ENCODE measurements around the gene XPR1. TPM values are rescaled to one million over a fixed set of nuclear protein-coding genes. Genes with fewer than 3 reads are reported as not detected.

XPR1 gene
- total and polyA plus RNA-seq, 2 of the 8 experiments (the other 6 are each of a cell fraction or from before 2014, with no cell fraction given), result 28.6 to 43.9 TPM

DNA sequence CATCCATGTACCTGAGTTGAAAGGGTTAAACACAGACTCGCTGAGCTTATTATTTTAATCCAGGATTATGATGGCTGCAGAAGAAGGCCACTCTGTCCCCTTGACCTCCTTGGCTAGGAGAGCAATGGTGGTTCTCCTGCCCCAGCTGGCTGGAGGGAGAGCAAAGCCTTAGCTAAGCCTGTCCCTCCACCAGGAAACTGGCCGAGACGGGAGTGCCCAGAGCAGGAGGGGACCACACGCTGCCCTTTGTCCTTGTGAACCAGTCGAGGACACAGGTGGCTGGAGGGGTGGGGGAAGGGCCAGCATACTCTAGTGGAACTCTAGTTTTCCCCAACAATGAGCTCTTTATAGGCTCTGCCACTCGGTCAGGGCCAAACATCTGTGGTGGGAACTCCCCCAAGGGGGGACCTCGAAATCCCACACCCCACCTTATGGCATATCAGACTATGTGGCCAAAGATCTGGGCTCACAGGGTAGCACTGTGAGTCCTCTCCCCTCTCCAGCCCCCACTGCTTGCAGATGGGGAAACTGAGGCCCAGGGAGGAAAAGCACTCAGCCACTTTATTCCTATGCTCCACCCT lies 293.7 kb downstream of the XPR1 start:
- Histone ChIP-seq H3K79me2 (ENCODE audit: control insufficient read depth in 1 of 2, insufficient read depth in 2 of 2, low read length in 2 of 2) (no peaks in the 10 kb centered on the region), H3K23ac (ENCODE audit: insufficient read length) (no peak overlapping the region), H3K4me1 (replicated peaks in 1 of 4; ENCODE audit: control insufficient read depth in 3 of 4, insufficient read depth in 4 of 4, low read length in 3 of 4) (peaks cover 32 to 59% (median 43%) of the 10 kb centered on the region in 4 experiments), H2BK15ac (ENCODE audit: low read length) (no peak overlapping the region), H3K79me1 (ENCODE audit: low read depth, low read length) (no peaks in the 10 kb centered on the region), H3K4me2 (ENCODE audit: insufficient read depth in 1 of 2, low read depth in 2 of 2, low read length in 2 of 2) (peak overlapping the region in 1 of 2 experiments; percentile 11; a peak in 1 of 4 replicates), H2AK5ac (ENCODE audit: low read depth, low read length) (peak overlapping the region; percentile 94; the same call in 1 of the 2 replicates), H4K20me1 (replicated peaks in 1 of 2; ENCODE audit: control insufficient read depth in 1 of 2, insufficient read depth in 2 of 2, low read length in 2 of 2) (no peaks in the 10 kb centered on the region), H3K4ac (replicated peaks; ENCODE audit: insufficient read length, low read depth, low read length) (no peak overlapping the region), H2BK12ac (ENCODE audit: low read depth, low read length) (peak overlapping the region; percentile 93), H3K23me2 (ENCODE audit: low read depth, low read length) (peaks cover 2% of the 10 kb centered on the region), H2BK120ac (replicated peaks; ENCODE audit: low read depth, low read length) (peak overlapping the region; percentile 70), H4K91ac (replicated peaks; ENCODE audit: insufficient read length, low read length) (peak overlapping the region; percentile 96), H3K9me3 (ENCODE audit: insufficient read depth in 2 of 2, low read depth in 1 of 2, low read length in 1 of 2) (no peaks in the 10 kb centered on the region), H3K36me3 (ENCODE audit: control insufficient read depth in 2 of 4, insufficient read depth in 4 of 4, low read length in 3 of 4) (no peaks in the 10 kb centered on the region), H2BK5ac (ENCODE audit: low read depth, low read length) (peak overlapping the region; percentile 86; the same call in 1 of the 2 replicates), H2BK20ac (ENCODE audit: low read length) (peak overlapping the region; percentile 88), H3K27me3 (replicated peaks in 1 of 4; ENCODE audit: control insufficient read depth in 3 of 4, extremely low read depth in 1 of 4, insufficient read depth in 3 of 4, low read length in 3 of 4) (no peaks in the 10 kb centered on the region; a peak in 1 of 7 replicates), H3K56ac (replicated peaks; ENCODE audit: insufficient read length, low read depth, low read length) (no peak overlapping the region), H3K9ac (replicated peaks in 1 of 4; ENCODE audit: extremely low read depth in 1 of 4, low read depth in 3 of 4, low read length in 3 of 4) (no peak overlapping the region), H2AFZ (ENCODE audit: low read length) (no peak overlapping the region), H3K4me3 (ENCODE audit: extremely low read depth in 1 of 4, insufficient read depth in 2 of 4, low read depth in 3 of 4, low read length in 4 of 4) (no peak overlapping the region), H3K18ac (ENCODE audit: extremely low read depth, low read length) (peak overlapping the region; percentile 68), H3K27ac (ENCODE audit: low read depth, low read length) (no peak overlapping the region), H4K8ac (ENCODE audit: extremely low read depth, insufficient read depth, low read length) (no peak overlapping the region), H3K14ac (ENCODE audit: insufficient read length) (no peak overlapping the region), H4K5ac (ENCODE audit: insufficient read length, low read depth, low read length) (no peak overlapping the region)
- no peak for FAIRE-seq
- POLR2A ChIA-PET (ENCODE audit: partially characterized antibody), result interaction anchor here (0.6 to 2.1 kb wide), 4 partner anchors 10 to 163 kb away, joined by 3 to 14 read pairs (median 6); partner anchors contain the start of genes IER5 and KIAA1614
- CTCF ChIA-PET (ENCODE audit: partially characterized antibody), result interaction anchor here (0.7 to 3.9 kb wide), 12 partner anchors 9 to 409 kb away, joined by 3 to 11 read pairs (median 4); partner anchors contain the start of gene KIAA1614
- 61% methylated on average over 7 of the region's 7 CpGs; no CpG with 5 or more reads in 1 of the 2 experiments for WGBS, 2 experiments (ENCODE audit: extremely low coverage in 1 of 2, insufficient coverage in 1 of 2, insufficient read length in 1 of 2, insufficient replicate concordance in 2 of 2, low coverage in 1 of 2, low lambda C conversion rate in 2 of 2, missing lambda C conversion rate in 1 of 2)
- DNase-seq (ENCODE audit: low read depth in 1 of 2, low spot score in 2 of 2), result no peak
- no peak; the same call in 1 of the 2 replicates for TF ChIP-seq POLR2AphosphoS5 (IDR thresholded peaks at IDR 0.05; ENCODE audit: low read depth, low read length)
- no peak for TF ChIP-seq GABPA (IDR thresholded peaks at IDR 0.05; ENCODE audit: borderline replicate concordance, insufficient read depth, low read length)
- no peak for TF ChIP-seq MAFK (IDR thresholded peaks at IDR 0.05; ENCODE audit: low read depth, low read length)
- TF ChIP-seq TCF12 (IDR thresholded peaks at IDR 0.05; ENCODE audit: low read depth, low read length), result 0 out of 2 replicates have a peak, but pooled peaks have one; percentile 51
- TF ChIP-seq, protein P1, sequence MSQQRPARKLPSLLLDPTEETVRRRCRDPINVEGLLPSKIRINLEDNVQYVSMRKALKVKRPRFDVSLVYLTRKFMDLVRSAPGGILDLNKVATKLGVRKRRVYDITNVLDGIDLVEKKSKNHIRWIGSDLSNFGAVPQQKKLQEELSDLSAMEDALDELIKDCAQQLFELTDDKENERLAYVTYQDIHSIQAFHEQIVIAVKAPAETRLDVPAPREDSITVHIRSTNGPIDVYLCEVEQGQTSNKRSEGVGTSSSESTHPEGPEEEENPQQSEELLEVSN (IDR thresholded peaks at IDR 0.05), result peak; percentile 31; the same call in 1 of the 2 replicates
- TF ChIP-seq JUND (IDR thresholded peaks at IDR 0.05; ENCODE audit: low read length), result no peak
- no peak for TF ChIP-seq EZH2 (IDR thresholded peaks at IDR 0.05; ENCODE audit: low read depth, low read length, severe bottlenecking)
- TF ChIP-seq TAF7 (optimal IDR thresholded peaks at IDR 0.05; ENCODE audit: borderline replicate concordance, low read depth, low read length), result no peak
- no peak for TF ChIP-seq CHD1 (IDR thresholded peaks at IDR 0.05; ENCODE audit: low read depth, low read length)
- no peak for TF ChIP-seq TEAD4 (IDR thresholded peaks at IDR 0.05; ENCODE audit: low read depth, low read length)
- TF ChIP-seq BRCA1 (IDR thresholded peaks at IDR 0.05; ENCODE audit: low read depth, low read length), result no peak
- TF ChIP-seq, protein P2, sequence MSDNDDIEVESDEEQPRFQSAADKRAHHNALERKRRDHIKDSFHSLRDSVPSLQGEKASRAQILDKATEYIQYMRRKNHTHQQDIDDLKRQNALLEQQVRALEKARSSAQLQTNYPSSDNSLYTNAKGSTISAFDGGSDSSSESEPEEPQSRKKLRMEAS (IDR thresholded peaks at IDR 0.05), result peak; percentile 69

Data from H1 (cell line).